HCT116 (cell line): Measurements from ENCODE around the gene UBA52. TPM values are rescaled to one million over a fixed set of nuclear protein-coding genes. Genes with fewer than 3 reads are reported as not detected.
A peak's percentile ranks its signal among the peaks of the same experiment; 100 is the strongest.

ENCODE experiments used
- ATAC-seq: fragments of 200-7000 bp; cut with Tn5 transposase; 2 replicates; pipeline ENCODE4 v1.9.1; 2020; ENCODE audit warnings: mild to moderate bottlenecking, moderate library complexity
- BruUV-seq: library from RNA; stranded (reverse); fragments of 400-500 nt; replicated peaks from 2 replicates; lab custom pipeline; 2021; lab: Mats Ljungman, UMichigan
- CTCF ChIA-PET: fragments of 300-600 bp; sonication (Branson Sonifier 250); formaldehyde crosslinking; loops from one replicate; lab custom pipeline; 2021; ENCODE audit warnings: antibody characterized with exemption; lab: Charles Lee
- POLR2A ChIA-PET: fragments of 300-600, 350-600 bp; sonication (Branson Sonifier 250); formaldehyde crosslinking; loops from one replicate; lab custom pipeline; 2021; ENCODE audit warnings: antibody characterized with exemption; lab: Charles Lee
- RAD21 ChIA-PET, 2 experiments: fragments of 300-600 bp; sonication (Branson Sonifier 250); formaldehyde crosslinking; loops; one replicate each; lab custom pipeline; 2023; ENCODE audit warnings: low total read pairs in 2 of 2; ENCODE audit not compliant: uncharacterized antibody in 2 of 2, unreplicated experiment in 2 of 2, low non-redundant PET in 1 of 2; lab: Charles Lee
- DNase-seq: peaks from one replicate; pipeline ENCODE4 v3.0.0-alpha.2; 2010; ENCODE audit warnings: low read depth, low spot score
- H2AFZ ChIP-seq: fragments of 200-600 bp; shearing (Covaris generic), sonication (generic); 2 replicates; pipeline ENCODE4 v1.6.1; 2017; ENCODE audit warnings: low read depth, mixed run types, mixed read lengths, antibody characterized with exemption, low read length; ENCODE audit not compliant: poor library complexity, severe bottlenecking
- H3K27ac ChIP-seq: 2 replicates; pipeline ENCODE4 v1.5.1; 2012; ENCODE audit warnings: low read depth, low read length
- H3K27me3 ChIP-seq: fragments of 200-600 bp; sonication (generic); 2 replicates; pipeline ENCODE4 v1.6.1; 2016; ENCODE audit warnings: mixed run types, low read length, mixed read lengths; ENCODE audit not compliant: insufficient read depth
- H3K36me3 ChIP-seq, 2 experiments: fragments of 200-500 bp in 1 of 2; fragments of 200-600 bp in 1 of 2; sonication (Bioruptor generic) in 1 of 2; sonication (generic) in 1 of 2; 2 replicates each; pipeline versions ENCODE4 v1.5.1 to v1.6.1; 2014 to 2016; ENCODE audit warnings: low read length in 2 of 2, inconsistent platforms in 1 of 2, mixed read lengths in 1 of 2, mixed run types in 1 of 2; ENCODE audit not compliant: insufficient read depth in 2 of 2, control insufficient read depth in 1 of 2
- H3K4me1 ChIP-seq, 2 experiments: fragments of 200-600 bp in 1 of 2; sonication (generic) in 1 of 2; 2 replicates each; pipeline versions ENCODE4 v1.5.1 to v1.6.1; 2012 to 2017; ENCODE audit warnings: low read length in 2 of 2, inconsistent platforms in 1 of 2, mild to moderate bottlenecking in 1 of 2, mixed read lengths in 1 of 2, mixed run types in 1 of 2, moderate library complexity in 1 of 2; ENCODE audit not compliant: insufficient read depth in 2 of 2, control insufficient read depth in 1 of 2
- H3K4me2 ChIP-seq: fragments of 200-600 bp; sonication (generic); 2 replicates; pipeline ENCODE4 v1.6.1; 2017; ENCODE audit warnings: mixed run types, low read length, mixed read lengths
- H3K4me3 ChIP-seq, 2 experiments: fragments of 200-600 bp in 1 of 2; sonication (generic) in 1 of 2; replicated peaks in 1 of 2; 2 replicates each; pipeline ENCODE4 v1.5.1; 2011 to 2016; ENCODE audit warnings: low read length in 2 of 2, control low read depth in 1 of 2, low read depth in 1 of 2, mild to moderate bottlenecking in 1 of 2, mixed read lengths in 1 of 2, mixed run types in 1 of 2
- H3K79me2 ChIP-seq: fragments of 200-600 bp; sonication (generic); 2 replicates; pipeline ENCODE4 v1.6.1; 2017; ENCODE audit warnings: mild to moderate bottlenecking, mixed run types, low read length, moderate library complexity, mixed read lengths; ENCODE audit not compliant: insufficient read depth
- H3K9ac ChIP-seq: fragments of 200-600 bp; sonication (generic); 2 replicates; pipeline ENCODE4 v1.6.1; 2016; ENCODE audit warnings: low read length, mixed read lengths
- H3K9me2 ChIP-seq: fragments of 200-600 bp; sonication (generic), shearing (Covaris generic); 2 replicates; pipeline ENCODE4 v1.6.1; 2017; ENCODE audit warnings: mixed run types, mild to moderate bottlenecking, moderate library complexity; ENCODE audit not compliant: insufficient read depth
- H3K9me3 ChIP-seq, 2 experiments: fragments of 200-500 bp in 1 of 2; fragments of 200-600 bp in 1 of 2; sonication (Bioruptor generic) in 1 of 2; sonication (generic) in 1 of 2; 2 replicates each; pipeline ENCODE4 v1.6.1; 2014 to 2017; ENCODE audit warnings: low read length in 2 of 2, mixed read lengths in 2 of 2, inconsistent platforms in 1 of 2, low read depth in 1 of 2, mild to moderate bottlenecking in 1 of 2, mixed run types in 1 of 2, moderate library complexity in 1 of 2; ENCODE audit not compliant: control insufficient read depth in 1 of 2, insufficient read depth in 1 of 2
- H4K20me1 ChIP-seq: fragments of 200-600 bp; sonication (generic), shearing (Covaris generic); 2 replicates; pipeline ENCODE4 v1.6.1; 2017; ENCODE audit warnings: mixed run types, mild to moderate bottlenecking, moderate library complexity; ENCODE audit not compliant: insufficient read depth
- CBX3 ChIP-seq: IDR thresholded peaks from 2 replicates; pipeline ENCODE4 v1.6.1; 2012; ENCODE audit warnings: low read depth
- EZH2phosphoT487 ChIP-seq: fragments of 200-600 bp; IDR thresholded peaks from 2 replicates; pipeline ENCODE4 v1.6.1; 2018; ENCODE audit warnings: antibody characterized with exemption, borderline replicate concordance
- FOSL1 ChIP-seq: IDR thresholded peaks from 2 replicates; pipeline ENCODE4 v1.6.1; 2012; ENCODE audit warnings: low read depth
- MAX ChIP-seq: IDR thresholded peaks from 2 replicates; pipeline ENCODE4 v1.6.1; 2012
- RAD21 ChIP-seq: IDR thresholded peaks from 2 replicates; pipeline ENCODE4 v1.6.1; 2012; ENCODE audit warnings: low read depth, mild to moderate bottlenecking
- TCF7L2 ChIP-seq: IDR thresholded peaks from 2 replicates; pipeline ENCODE4 v1.7.0; 2011; ENCODE audit warnings: borderline replicate concordance, inconsistent platforms; ENCODE audit not compliant: insufficient read depth, insufficient read length; ENCODE audit errors: extremely low read depth
- ZFX ChIP-seq: fragments of 450-650 bp; IDR thresholded peaks from 2 replicates; pipeline ENCODE4 v1.6.1; 2017
- ZNF274 ChIP-seq: fragments of 200-500 bp; sonication (Bioruptor generic); IDR thresholded peaks from 2 replicates; pipeline ENCODE4 v1.6.1; 2014; ENCODE audit warnings: mild to moderate bottlenecking, low read depth, low read length, inconsistent platforms
- intact Hi-C: fragments of 100-400 bp; cut with micrococcal nuclease; formaldehyde crosslinking; loops from 2 replicates; pipeline ENCODE4 v1.10.0; 2022
- total RNA-seq: library from RNA; stranded (reverse); gene quantifications from one replicate; pipeline ENCODE4 v1.2.1, GENCODE V29; 2021; ENCODE audit not compliant: unreplicated experiment
- TF ChIP-seq, protein P1 (sequence below): IDR thresholded peaks from 2 replicates; pipeline ENCODE4 v1.6.1; 2011; ENCODE audit warnings: mild to moderate bottlenecking, low read length, moderate library complexity; ENCODE audit not compliant: insufficient replicate concordance; ENCODE audit errors: extremely low read depth

UBA52 gene
- total RNA-seq, 1 experiment from 2014 or later = 1,743 TPM

DNA sequence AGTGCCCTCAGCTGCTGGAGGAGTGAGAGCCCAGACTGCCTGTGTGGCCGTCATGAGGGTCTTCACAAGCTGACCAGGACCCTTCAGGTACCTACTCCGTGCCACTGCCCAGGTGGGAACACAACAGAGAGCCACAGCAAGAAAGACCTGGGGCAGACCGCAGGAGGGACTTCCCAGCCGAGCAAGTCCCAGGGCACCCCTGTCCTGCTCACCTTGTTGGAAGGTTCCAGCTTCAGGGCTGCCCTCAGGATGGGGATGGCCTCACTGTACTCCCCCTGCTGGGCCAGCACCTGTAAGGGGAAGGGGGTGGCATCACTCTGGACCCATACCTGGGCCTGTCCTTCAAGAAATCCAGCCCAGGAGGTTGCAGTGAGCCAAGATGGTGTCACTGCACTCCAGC lies 38.6 kb upstream of the UBA52 start:
- Histone ChIP-seq H3K9me3 (no peaks in the 10 kb centered on the region), H3K9me2 (no peaks in the 10 kb centered on the region), H3K27me3 (no peaks in the 10 kb centered on the region), H3K4me3 (no peak overlapping the region), H3K36me3 (peaks cover 6% of the 10 kb centered on the region in 2 experiments; a peak in 3 of 4 replicates), H3K9ac (no peak overlapping the region), H4K20me1 (no peaks in the 10 kb centered on the region), H3K4me1 (peaks cover 2 to 7% of the 10 kb centered on the region in 2 experiments; a peak in 1 of 4 replicates), H3K79me2 (no peaks in the 10 kb centered on the region), H3K27ac (no peak overlapping the region), H2AFZ (no peak overlapping the region), H3K4me2 (no peak overlapping the region)
- ChIA-PET CTCF (no interaction called here), RAD21 (no interaction called here), POLR2A (no interaction called here)
- no TSS peak for BruUV-seq
- peak; percentile 57 for ATAC-seq
- intact Hi-C loops = no loop called here
- TF ChIP-seq CBX3 (no peak), ZFX (no peak), ZNF274 (no peak), EZH2phosphoT487 (no peak), RAD21 (no peak)
- TF ChIP-seq, protein P1, sequence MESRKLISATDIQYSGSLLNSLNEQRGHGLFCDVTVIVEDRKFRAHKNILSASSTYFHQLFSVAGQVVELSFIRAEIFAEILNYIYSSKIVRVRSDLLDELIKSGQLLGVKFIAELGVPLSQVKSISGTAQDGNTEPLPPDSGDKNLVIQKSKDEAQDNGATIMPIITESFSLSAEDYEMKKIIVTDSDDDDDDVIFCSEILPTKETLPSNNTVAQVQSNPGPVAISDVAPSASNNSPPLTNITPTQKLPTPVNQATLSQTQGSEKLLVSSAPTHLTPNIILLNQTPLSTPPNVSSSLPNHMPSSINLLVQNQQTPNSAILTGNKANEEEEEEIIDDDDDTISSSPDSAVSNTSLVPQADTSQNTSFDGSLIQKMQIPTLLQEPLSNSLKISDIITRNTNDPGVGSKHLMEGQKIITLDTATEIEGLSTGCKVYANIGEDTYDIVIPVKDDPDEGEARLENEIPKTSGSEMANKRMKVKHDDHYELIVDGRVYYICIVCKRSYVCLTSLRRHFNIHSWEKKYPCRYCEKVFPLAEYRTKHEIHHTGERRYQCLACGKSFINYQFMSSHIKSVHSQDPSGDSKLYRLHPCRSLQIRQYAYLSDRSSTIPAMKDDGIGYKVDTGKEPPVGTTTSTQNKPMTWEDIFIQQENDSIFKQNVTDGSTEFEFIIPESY = no peak
- no peak for DNase-seq

- no peak for DNase-seq
- H3K36me3 ChIP-seq = peaks cover 20 to 26% of the 10 kb centered on the region in 2 experiments; a peak in 3 of 4 replicates
- RAD21 ChIA-PET = no interaction called here
- H2AFZ ChIP-seq = no peak overlapping the region
- ATAC-seq = no peak
- POLR2A ChIA-PET = no interaction called here
- intact Hi-C loops = no loop called here
- no peaks in the 10 kb centered on the region for H3K4me1 ChIP-seq
- no TSS peak for BruUV-seq
- H3K9ac ChIP-seq = no peak overlapping the region
- TF ChIP-seq MAX (no peak), TCF7L2 (no peak), FOSL1 (no peak)
- H3K27ac ChIP-seq = no peak overlapping the region
- no peaks in the 10 kb centered on the region for H3K27me3 ChIP-seq
- no peaks in the 10 kb centered on the region for H4K20me1 ChIP-seq
- peaks cover 4% of the 10 kb centered on the region; the same call in 1 of the 2 replicates for H3K79me2 ChIP-seq
- CTCF ChIA-PET = no interaction called here
- H3K4me3 ChIP-seq = no peak overlapping the region
- H3K4me2 ChIP-seq = no peak overlapping the region
- no peaks in the 10 kb centered on the region for H3K9me3 ChIP-seq
- no peaks in the 10 kb centered on the region for H3K9me2 ChIP-seq
Measured at GRCh38 chr19:18536475-18536874, 35.2 kb upstream of the UBA52 start.
